HG03280 (cell line): Measurements from ENCODE around the gene PRDM16.

Experiments used
- ATAC-seq: cut with Tn5 transposase; IDR thresholded peaks from one replicate; pipeline ENCODE4 v1.9.1; 2021; ENCODE audit warnings: mild to moderate bottlenecking, moderate library complexity; ENCODE audit not compliant: unreplicated experiment

Gene PRDM16

DNA sequence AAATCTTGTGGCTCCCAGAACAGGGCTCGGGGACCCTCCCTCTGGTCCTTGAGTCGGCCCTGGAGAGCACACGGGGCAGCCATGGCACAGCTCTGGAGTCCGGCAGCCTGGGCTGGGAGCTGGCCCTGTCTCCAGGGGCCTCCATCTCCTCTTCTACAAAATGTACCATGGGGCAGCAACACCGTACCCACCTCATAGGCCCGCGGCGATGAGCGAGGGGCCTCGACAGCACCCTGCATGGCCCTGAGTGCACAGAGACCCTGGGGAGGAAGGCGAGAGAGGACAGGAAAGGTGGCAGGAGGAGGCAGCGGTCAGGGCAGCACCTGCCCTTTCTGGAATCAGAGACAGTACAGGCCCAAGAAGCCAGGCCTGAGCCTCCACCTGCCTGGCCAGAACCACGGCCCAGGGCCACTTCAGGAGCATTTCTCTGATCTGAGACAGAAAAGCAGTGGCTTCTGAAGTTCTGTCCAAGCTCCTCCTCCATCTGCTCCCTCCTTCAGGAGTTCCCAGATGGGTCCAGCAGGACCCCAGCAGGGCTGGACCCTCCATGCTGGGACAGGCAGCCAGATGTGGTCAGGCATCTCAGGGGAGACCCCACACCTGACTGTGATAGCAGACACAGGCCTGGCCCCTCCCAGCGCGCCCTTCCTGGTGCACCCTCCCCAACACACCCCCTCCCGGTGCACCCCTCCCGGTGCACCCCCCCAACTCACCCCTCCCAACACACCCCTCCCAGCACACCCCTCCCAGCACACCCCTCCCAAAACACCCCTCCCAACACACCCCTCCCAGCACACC, 309.6 kb downstream of the PRDM16 start:
- ATAC-seq = no peak

DNA sequence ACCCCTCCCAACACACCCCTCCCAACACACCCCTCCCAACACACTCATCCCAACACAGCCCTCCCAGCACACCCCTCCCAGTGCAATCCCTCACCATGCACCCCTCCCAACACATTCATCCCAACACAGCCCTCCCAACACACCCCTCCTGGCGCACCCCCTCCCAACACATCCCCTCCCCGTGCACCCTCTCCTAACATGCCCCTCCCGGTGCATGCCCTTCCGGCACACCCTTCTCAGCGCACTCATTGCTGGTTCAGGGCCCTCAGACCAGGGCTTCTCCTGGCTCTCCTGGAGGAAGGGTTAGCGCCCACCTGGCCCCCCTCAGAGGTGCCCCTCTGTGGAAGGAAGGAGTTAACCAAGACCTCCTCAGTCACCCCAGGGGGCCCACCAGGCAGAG, 310.9 kb downstream of the PRDM16 start:
- ATAC-seq = no peak

DNA sequence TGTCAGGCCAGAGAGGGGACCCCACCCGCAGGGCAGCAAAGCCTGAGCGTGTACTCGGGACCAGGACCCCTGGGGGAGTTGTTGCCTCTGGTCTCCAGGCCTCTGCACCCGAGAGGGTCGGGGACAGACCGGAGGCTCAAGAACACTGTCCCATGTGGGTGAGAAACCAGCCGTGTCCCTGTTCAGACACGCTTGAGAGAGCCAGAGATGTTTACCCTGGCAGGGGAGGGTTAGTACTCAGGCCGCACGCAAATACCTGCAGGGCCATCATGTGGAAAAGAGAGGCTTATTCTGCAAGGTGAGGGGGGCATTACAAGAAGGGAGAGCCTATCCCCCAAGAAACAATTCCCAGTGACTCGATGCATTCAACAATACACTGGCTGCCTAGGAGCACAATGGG, 311.5 kb downstream of the PRDM16 start:
- no peak for ATAC-seq

DNA sequence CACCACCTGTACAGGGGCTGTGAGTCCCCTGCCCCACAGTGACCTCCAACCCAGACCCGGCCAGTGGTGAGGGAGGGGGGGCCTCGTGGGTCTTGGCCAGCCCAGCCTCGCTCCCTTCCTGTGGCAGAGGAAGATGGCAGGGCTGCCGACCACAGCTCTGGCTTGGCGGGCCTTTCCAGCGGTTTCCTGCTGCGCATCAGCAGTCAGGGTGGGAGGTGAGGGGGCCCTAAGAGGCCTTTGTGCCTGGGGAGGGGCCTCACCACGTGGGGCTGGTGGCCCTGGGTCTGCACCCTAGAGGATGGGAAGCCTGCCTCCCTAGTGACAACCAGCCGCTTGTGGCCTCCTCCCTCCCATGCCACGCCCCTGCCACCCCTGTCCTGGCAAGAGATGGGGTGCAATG, 312.9 kb downstream of the PRDM16 start:
- ATAC-seq = no peak

DNA sequence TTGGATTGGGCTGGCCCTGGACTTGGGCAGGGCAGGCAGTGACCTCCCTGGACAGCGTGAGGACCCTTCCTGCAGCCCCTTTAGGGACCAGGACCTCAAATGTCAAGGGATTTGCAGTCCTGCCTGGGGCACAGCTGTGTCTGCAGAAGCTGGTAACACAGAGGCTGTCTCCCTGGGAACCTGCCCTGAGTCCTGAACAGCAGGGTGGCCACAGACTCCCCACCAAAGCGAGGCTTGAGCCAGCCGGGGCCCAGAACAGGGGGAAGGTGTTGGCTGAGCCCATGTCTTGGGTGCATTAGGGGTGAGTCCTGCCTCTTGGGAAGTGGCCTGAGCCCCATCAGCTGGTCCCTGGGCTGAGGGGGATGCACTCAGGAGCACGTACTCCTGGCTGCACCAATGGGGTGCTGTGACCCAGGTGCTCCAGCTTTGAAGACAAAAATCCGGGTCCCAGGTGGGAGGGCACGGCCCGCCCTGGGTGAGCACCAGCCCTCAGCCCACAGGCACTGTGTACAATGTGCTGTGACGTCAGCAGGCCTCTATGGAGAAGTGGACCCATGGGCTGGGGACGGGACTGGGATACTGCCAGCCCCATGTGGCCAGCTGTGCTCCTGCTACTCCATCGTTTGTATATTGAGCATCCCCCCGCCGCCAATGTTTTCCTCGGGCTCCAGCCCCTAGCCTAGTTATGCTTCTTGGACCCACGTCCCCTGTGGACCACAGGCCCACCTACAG, 313.5 kb downstream of the PRDM16 start:
- ATAC-seq = no peak

DNA sequence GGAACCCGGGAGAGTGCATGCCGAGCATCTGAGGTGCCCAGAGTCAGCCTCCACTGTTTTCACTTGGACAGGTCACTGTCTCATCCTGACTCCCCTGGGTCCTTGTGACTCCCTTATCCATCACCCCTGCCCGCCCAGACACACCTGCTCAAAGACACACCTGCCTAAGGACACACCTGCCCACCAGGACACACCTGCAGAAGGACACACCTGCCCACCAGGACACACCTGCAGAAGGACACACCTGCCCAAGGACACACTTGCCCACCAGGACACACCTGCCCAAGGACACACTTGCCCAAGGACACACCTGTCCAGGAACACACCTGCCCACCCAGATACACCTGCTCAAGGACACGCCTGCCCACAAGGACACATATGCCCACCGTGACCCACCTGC, 314.7 kb downstream of the PRDM16 start:
- no peak for ATAC-seq

DNA sequence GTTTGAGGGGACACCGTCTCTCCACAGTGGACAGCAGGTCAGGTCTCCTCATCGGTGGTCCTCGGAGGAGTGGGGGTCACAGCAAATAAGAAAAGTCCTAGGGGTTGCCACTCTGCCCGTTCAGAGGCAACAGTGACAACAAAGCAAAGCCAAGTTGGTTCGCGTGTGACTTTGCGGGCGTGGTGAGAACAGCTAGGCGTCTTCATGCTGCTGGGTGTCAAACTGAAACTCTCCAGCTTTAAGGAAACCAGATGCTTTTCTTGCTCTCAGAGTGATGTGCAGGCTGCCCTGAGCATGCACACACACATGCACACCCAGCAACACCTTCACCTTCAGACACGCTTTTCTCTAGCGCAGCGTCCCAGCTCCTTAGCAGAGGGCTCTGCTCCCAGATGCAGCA, 315.4 kb downstream of the PRDM16 start:
- ATAC-seq = no peak

DNA sequence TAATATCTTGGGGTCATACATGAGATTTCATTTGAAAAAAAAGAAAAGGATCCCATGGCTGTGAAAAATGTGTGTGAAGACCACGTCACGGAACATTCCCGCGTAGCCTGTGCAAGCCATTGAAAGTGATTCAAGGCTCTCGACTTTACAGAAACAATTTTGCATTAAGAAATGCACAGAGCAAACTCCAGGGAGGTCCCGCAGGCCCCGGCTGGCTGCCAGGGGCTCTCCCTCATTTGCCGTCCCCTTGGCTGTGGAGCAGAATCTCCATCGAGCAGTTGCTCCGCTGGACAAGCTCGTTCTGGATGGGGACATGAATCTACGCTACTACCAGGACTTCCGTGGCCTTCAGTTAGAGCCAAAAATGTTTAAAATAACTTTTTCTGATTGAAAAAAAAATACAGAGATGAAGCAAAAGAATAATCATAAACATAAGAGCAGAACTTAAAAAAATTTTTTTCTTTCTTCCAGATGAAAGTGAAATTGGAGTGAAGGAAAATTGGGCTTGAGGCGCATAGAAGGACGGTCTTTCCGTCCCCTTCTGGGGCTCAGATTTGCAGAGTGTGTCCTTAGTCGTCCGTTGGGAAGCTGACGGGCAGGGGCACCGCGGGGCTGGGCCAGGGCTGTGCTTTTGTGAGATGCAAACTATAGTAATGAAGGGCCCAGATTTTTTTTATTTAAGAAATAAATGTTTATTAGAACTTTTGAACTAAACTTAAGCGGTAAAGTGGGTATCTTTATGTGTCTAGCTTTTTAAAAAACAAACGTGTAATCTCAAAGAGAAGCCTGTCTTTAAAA, 317.4 kb downstream of the PRDM16 start:
- no peak for ATAC-seq

DNA sequence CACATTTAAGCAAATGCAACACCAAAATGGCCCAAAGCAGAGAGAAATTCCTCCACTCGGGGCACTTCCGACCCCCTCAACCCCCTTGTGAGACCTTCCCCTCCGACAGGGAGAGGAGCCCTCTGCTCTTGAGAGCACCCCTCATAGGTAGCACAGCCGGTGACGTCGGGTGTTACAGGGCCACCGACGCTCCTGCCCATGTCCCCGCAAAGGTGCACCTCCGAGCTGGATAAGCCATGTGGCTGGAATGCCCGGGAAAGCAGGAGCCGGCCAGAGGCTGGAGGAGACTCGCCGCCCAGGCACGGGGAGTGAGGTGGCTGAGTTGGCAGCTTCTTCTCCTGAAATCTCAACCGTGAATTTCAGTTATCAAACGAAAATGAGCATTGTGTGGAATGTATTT, 318.4 kb downstream of the PRDM16 start:
- no peak for ATAC-seq

DNA sequence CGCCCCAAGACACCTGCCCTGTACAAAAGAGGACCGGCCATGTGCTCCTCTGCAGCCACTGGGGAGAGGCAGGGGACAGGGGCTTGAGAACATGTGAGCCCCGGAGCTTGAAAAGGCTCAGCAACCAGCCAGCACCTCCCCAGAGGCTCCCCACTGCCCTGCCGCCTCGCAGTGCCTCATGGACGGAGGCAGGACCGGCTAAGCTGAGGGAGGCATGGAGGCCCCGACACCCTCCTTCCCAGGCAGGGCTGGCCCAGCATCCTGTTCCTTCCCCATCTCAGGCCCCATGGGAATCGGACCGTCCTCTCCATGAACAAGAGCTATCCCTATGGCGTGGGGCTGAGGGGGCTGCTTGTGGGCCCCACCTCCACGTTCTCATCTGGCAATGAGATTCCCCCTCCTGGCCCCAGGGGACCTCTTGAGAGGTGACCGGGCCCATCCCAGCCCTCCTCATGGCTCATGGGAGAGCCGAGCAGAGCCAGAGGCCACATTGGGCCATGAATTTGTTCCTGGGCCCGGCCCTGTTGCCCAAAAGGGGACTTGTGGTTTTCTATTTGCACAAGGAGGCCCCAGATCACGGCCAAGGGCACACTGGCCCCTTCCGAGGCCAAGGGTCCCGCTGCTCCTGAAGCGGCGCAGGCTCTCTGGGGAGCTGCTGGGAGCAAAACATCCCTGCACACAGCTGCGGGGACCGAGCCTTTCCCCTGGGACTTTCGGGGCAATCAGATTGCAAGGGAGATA, 320.3 kb downstream of the PRDM16 start:
- no peak for ATAC-seq

DNA sequence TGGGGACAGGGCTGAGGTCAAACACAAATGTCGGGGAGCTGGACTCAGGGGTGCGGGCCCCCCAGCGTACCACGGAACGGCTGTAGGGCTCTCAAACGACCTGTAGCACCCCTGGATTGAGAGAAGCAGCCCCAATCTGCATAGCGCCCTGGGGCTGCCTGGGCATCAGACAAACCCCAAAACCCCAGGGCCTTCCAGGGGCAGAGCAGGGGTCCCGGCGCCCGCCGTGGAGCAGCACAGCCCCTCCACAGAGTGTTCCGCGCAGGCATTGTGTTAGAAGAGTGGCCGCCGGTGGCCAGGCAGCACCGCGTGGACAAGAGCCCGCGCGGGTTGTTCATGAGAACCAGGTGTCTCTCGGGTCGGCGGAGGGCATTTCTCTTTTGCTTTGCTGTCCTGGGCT, 321.3 kb downstream of the PRDM16 start:
- ATAC-seq = no peak

DNA sequence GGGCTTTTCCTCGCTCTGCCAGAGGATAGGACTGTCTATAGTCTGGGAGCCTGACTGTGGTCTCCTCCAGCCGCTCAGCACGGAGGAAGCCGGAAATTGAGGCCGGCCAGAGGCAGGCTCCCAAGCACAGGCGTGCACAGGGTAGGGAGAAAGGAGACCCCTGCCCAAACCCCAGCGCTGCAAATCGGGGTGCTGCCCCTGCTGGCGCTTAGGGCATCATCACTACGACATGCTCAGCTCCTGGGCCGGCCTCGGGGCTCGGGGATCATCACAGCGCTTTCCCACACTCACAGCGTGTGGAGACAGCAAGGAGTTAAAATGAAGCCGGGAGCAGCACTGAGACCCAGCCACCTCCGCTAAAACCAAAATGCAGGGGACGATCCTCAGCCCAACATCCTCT, 322.7 kb downstream of the PRDM16 start:
- no peak for ATAC-seq

DNA sequence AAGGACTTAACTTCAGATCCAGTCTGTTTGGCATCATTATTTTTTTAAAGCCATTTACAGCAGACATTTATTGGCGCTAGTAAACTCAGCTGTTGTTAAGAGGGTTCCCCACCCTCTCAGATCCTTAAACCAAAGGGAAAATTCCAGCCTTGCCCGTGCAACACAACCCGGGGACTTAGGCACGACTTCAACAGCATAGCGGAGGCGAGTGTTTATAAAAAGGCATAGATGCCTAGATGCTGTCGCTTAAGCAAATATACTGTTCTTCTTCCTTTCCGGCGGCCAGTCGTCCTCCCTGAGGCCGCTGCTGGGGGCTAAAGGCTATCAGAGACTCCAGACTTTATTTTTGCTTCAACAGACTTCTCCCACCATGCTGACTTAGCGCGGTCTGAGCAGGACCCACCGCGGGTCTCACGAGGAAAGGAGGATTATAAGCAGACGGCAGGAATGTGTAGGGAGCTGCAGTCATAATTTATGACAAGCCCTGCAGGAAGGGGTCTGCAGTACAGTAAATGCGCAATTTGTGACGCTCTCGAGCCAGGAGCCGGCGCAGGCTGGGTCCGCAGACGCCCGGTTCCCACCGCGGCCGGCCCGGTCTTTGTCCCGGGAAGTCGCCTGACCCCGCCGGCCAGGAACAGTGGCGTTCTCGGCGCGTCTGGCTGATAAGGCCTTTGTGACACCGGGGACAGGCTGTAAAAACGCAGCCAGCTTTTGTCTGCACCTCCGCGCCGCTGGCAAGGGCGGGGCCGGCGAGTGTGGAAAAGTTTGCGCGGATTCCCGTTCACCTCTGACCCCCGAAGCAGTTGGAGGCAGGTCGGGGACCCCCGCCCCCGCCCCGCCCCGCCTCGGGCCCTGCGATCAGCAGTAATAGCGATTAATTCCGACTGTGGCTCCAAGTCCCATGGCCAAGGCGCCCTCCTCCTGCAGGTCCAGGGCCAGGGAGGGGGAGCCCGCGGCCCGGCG, 324.3 kb downstream of the PRDM16 start:
- no peak for ATAC-seq

DNA sequence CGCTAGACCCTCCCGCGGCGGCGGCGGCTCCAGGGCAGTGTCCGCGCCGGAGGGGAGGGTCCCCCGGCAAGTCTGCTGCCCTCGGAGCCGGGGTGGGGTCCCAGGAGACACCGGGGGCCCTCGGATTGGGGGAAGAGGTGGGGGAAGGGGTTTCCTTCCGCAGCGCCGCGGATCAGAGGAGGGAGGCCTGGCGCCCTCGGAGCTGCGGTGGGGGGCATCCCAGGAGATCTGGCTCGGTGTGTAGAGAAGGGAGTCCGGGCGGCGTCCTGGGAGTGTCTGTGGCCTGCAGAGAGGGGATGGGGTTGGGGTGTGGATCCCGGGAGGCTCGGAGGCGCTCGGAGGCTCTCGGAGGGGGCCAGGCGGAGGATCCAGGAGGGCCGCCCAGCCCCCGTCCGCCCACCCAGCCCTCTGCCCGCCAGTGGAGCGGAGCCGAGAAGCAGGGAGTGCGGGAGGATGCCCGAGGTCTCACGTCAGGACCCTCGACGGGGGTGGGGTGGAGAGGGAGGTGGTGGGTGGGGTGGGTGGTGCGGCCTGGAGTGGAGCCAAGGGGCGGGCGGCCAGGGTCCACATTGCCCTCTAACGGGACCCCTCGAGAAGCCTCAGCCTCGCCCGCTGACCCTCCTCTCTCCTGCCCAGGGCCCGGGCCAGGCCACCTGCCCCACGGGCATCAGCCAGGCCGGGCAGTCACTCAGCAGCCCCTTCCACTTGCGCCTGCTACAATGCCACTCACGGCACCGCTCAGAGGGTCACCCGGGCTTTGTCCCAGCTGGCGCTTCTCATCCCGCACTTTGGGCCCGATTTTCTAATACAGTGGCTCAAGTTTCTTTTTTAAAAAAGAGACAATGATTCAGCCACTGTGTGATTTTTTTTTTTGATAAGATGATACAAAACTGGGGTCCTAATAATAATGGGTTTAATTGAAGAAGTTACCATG, 325.3 kb downstream of the PRDM16 start:
- no peak for ATAC-seq

DNA sequence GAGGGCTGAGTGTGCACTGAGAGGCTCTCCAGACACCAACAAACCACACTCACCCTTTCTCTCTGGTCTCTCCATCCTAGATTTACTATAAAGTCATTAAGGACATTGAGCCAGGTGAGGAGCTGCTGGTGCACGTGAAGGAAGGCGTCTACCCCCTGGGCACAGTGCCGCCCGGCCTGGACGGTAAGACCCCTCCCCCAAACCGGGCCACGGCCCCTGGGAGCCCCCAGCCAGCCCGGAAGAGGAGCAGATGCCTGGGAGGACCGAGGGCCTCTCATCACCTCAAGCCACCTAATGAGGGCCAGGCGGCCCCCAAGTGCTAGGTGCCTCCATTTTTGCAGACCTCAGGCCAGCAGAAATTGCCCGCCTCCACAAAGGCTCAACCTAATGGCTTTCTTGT, 327.4 kb downstream of the PRDM16 start:
- ATAC-seq = no peak

DNA sequence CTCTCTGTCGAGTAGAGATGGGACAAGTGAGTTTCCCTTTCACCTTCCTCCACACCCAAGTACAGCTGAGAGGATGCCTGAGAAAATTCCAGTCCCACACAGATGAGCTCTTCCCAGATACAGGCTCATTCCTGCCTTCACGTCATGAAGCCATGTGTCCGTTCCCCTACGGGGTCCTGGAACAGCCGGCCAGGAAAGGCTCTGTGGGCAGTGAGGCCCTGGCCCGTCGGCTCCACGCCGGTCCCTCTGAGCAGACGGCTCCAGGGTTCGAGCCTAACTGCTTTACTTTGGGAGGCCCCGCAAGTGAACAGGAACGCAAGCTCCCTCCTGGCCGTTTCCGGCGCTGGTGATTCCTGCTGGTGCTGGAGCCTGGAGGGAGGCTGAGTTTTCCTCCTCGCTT, 328.3 kb downstream of the PRDM16 start:
- no peak for ATAC-seq

DNA sequence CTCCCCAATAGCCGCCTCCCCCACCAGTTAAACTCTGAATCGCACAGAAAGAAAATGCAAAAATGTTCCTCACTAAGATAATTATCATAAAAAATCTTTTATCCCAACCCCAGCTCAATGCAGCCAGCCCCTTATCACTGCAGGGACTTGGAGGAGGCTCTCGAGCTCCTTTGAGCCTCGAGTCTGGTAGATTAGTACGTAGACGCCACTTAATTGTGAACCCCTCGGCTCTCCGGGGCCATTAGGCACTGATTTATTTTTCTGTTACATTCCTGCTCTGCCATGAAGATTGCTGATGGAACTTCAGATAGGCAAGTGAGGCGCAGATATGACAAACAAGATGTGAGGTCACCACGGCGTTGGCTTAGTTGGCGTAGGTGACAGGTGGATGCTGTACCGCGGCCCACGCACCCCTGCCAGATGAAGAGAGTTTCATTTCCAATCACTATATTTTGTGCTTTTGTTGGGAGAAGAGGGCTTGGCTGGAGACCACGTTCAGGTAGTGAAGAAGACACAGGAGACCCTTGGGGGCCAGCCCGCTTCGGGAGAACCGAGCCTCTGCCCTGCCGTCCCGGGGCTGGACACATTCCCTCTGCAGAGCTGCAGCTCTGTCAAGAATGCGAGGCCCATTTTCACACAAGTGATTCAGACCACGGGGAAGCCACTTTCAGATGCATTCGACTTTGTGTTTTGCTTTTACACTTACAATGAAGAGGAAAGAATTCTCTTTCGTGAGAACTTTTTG, 329.6 kb downstream of the PRDM16 start:
- ATAC-seq = no peak

DNA sequence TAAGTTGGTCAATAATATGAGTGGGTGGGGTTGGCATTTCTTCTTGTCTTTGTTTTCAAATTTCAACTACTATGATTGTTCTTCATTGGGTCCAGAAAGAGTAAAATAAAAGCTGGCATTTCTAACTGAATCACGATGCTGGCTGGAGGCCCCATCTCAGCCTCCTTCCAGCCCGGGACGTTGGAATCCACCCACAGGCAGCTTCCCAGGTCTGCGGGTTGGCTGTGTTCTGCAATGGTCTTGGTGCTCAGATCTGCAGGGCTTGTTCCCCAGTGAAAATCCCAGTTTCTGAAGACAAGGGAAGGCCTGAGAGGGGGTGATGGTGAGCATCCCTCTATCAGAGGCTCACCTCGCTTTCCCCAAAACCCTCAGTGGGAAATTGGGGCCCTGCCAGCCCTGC, 330.7 kb downstream of the PRDM16 start:
- no peak for ATAC-seq
